H1 (cell line): ENCODE data around the gene CLDN9. TPM values are rescaled to one million over a fixed set of nuclear protein-coding genes. Genes with fewer than 3 reads are reported as not detected.
A peak's percentile ranks its signal among the peaks of the same experiment; 100 is the strongest.

Experiments
- CTCF ChIA-PET: fragments of 300-600 bp; sonication (Branson Sonifier 250); formaldehyde crosslinking; loops from one replicate; lab custom pipeline; 2021; ENCODE audit not compliant: partially characterized antibody; lab: Charles Lee
- POLR2A ChIA-PET: fragments of 300-600 bp; sonication (Branson Sonifier 250); formaldehyde crosslinking; loops from one replicate; lab custom pipeline; 2021; ENCODE audit warnings: inconsistent platforms; ENCODE audit not compliant: partially characterized antibody; lab: Charles Lee
- DNase-seq, 2 experiments: peaks; one replicate each; pipeline versions ENCODE4 v3.0.0 to v3.0.0-alpha.2; 2010 to 2022; ENCODE audit warnings: low spot score in 2 of 2, low read depth in 1 of 2, mixed read lengths in 1 of 2
- FAIRE-seq: peaks from 2 replicates; lab custom pipeline; 2011; peaks lifted over from hg19 to GRCh38; lab: Jason Lieb, UNC
- H2AFZ ChIP-seq: 2 replicates; pipeline ENCODE4 v1.8.1; 2012; ENCODE audit warnings: low read length, inconsistent platforms
- H2AK5ac ChIP-seq: 2 replicates; pipeline ENCODE4 v1.6.1; 2013; ENCODE audit warnings: low read depth, low read length
- H2BK120ac ChIP-seq: replicated peaks from 2 replicates; pipeline ENCODE3; 2013; ENCODE audit warnings: low read depth, low read length, inconsistent platforms
- H2BK12ac ChIP-seq: 2 replicates; pipeline ENCODE4 v1.6.1; 2013; ENCODE audit warnings: low read depth, low read length
- H2BK15ac ChIP-seq: 2 replicates; pipeline ENCODE4 v1.6.1; 2013; ENCODE audit warnings: low read length
- H2BK20ac ChIP-seq: 2 replicates; pipeline ENCODE4 v1.6.1; 2013; ENCODE audit warnings: low read length
- H2BK5ac ChIP-seq: 2 replicates; pipeline ENCODE4 v1.6.1; 2013; ENCODE audit warnings: low read depth, low read length
- H3K14ac ChIP-seq: 2 replicates; pipeline ENCODE4 v1.6.1; 2013; ENCODE audit warnings: inconsistent platforms; ENCODE audit not compliant: insufficient read length
- H3K18ac ChIP-seq: 2 replicates; pipeline ENCODE4 v1.6.1; 2013; ENCODE audit warnings: low read length; ENCODE audit errors: extremely low read depth
- H3K23ac ChIP-seq: 2 replicates; pipeline ENCODE4 v1.6.1; 2013; ENCODE audit warnings: inconsistent platforms; ENCODE audit not compliant: insufficient read length
- H3K23me2 ChIP-seq: 2 replicates; pipeline ENCODE4 v1.6.1; 2013; ENCODE audit warnings: low read depth, low read length
- H3K27ac ChIP-seq: 2 replicates; pipeline ENCODE4 v1.6.1; 2011; ENCODE audit warnings: low read depth, low read length, inconsistent platforms
- H3K27me3 ChIP-seq, 4 experiments: replicated peaks in 1 of 4; 1 replicate in 1 of 4; 2 replicates in 3 of 4; pipeline versions ENCODE4 v1.6.1 to v1.8.1; 2011 to 2013; ENCODE audit warnings: low read length in 3 of 4, mild to moderate bottlenecking in 3 of 4, inconsistent platforms in 2 of 4, mixed read lengths in 2 of 4, moderate library complexity in 1 of 4; ENCODE audit not compliant: control insufficient read depth in 3 of 4, insufficient read depth in 3 of 4; ENCODE audit errors: extremely low read depth in 1 of 4
- H3K36me3 ChIP-seq, 4 experiments: 2 replicates each; pipeline versions ENCODE4 v1.6.1 to v1.8.1; 2011 to 2013; ENCODE audit warnings: mild to moderate bottlenecking in 4 of 4, low read length in 3 of 4, moderate library complexity in 2 of 4, control low read depth in 1 of 4, inconsistent platforms in 1 of 4; ENCODE audit not compliant: insufficient read depth in 4 of 4, control insufficient read depth in 2 of 4
- H3K4ac ChIP-seq: replicated peaks from 2 replicates; pipeline ENCODE3; 2013; ENCODE audit warnings: low read length, low read depth, mixed read lengths, inconsistent platforms; ENCODE audit not compliant: insufficient read length
- H3K4me1 ChIP-seq, 4 experiments: replicated peaks in 1 of 4; 1 replicate in 1 of 4; 2 replicates in 3 of 4; pipeline versions ENCODE4 v1.6.1 to v1.8.1; 2011 to 2013; ENCODE audit warnings: low read length in 3 of 4, inconsistent platforms in 2 of 4, mixed read lengths in 1 of 4; ENCODE audit not compliant: insufficient read depth in 4 of 4, control insufficient read depth in 3 of 4
- H3K4me2 ChIP-seq, 2 experiments: 2 replicates each; pipeline versions ENCODE4 v1.6.1 to v1.8.1; 2011 to 2013; ENCODE audit warnings: low read depth in 2 of 2, low read length in 2 of 2, control low read depth in 1 of 2, inconsistent platforms in 1 of 2, mild to moderate bottlenecking in 1 of 2; ENCODE audit not compliant: insufficient read depth in 1 of 2
- H3K4me3 ChIP-seq, 4 experiments: fragments of 200-600, 300-600 bp in 1 of 4; sonication (generic), shearing (Covaris generic), sonication (Bioruptor Twin) in 1 of 4; 2 replicates each; pipeline versions ENCODE4 v1.5.1 to v1.8.1; 2011 to 2016; ENCODE audit warnings: low read length in 4 of 4, low read depth in 3 of 4, control low read depth in 2 of 4, inconsistent platforms in 2 of 4, mild to moderate bottlenecking in 2 of 4, mixed read lengths in 1 of 4, moderate library complexity in 1 of 4; ENCODE audit not compliant: insufficient read depth in 2 of 4; ENCODE audit errors: extremely low read depth in 1 of 4
- H3K56ac ChIP-seq: replicated peaks from 2 replicates; pipeline ENCODE3; 2013; ENCODE audit warnings: low read depth, mild to moderate bottlenecking, mixed read lengths, low read length, inconsistent platforms; ENCODE audit not compliant: insufficient read length
- H3K79me1 ChIP-seq: 2 replicates; pipeline ENCODE4 v1.6.1; 2013; ENCODE audit warnings: low read depth, low read length, control low read depth
- H3K79me2 ChIP-seq, 2 experiments: 2 replicates each; pipeline versions ENCODE4 v1.6.1 to v1.8.1; 2012 to 2013; ENCODE audit warnings: low read length in 2 of 2, mild to moderate bottlenecking in 2 of 2, inconsistent platforms in 1 of 2; ENCODE audit not compliant: insufficient read depth in 2 of 2, control insufficient read depth in 1 of 2
- H3K9ac ChIP-seq, 4 experiments: replicated peaks in 1 of 4; 1 replicate in 1 of 4; 2 replicates in 3 of 4; pipeline versions ENCODE4 v1.6.1 to v1.8.1; 2011 to 2013; ENCODE audit warnings: low read depth in 3 of 4, low read length in 3 of 4, control low read depth in 2 of 4, mild to moderate bottlenecking in 2 of 4, moderate library complexity in 2 of 4, inconsistent platforms in 1 of 4; ENCODE audit errors: extremely low read depth in 1 of 4
- H3K9me3 ChIP-seq, 2 experiments: 2 replicates each; pipeline versions ENCODE4 v1.6.1 to v1.8.1; 2012 to 2013; ENCODE audit warnings: mild to moderate bottlenecking in 2 of 2, moderate library complexity in 2 of 2, control low read depth in 1 of 2, inconsistent platforms in 1 of 2, low read depth in 1 of 2, low read length in 1 of 2, mixed read lengths in 1 of 2; ENCODE audit not compliant: insufficient read depth in 2 of 2
- H4K20me1 ChIP-seq, 2 experiments: replicated peaks in 1 of 2; 2 replicates each; pipeline versions ENCODE3 to v1.8.1; 2011 to 2013; ENCODE audit warnings: inconsistent platforms in 2 of 2, low read length in 2 of 2, mild to moderate bottlenecking in 1 of 2; ENCODE audit not compliant: insufficient read depth in 2 of 2, control insufficient read depth in 1 of 2
- H4K5ac ChIP-seq: 2 replicates; pipeline ENCODE4 v1.6.1; 2013; ENCODE audit warnings: low read length, low read depth, mixed read lengths, inconsistent platforms; ENCODE audit not compliant: insufficient read length
- H4K8ac ChIP-seq: 2 replicates; pipeline ENCODE4 v1.8.0; 2013; ENCODE audit warnings: mild to moderate bottlenecking, moderate library complexity, low read length, inconsistent platforms; ENCODE audit not compliant: insufficient read depth; ENCODE audit errors: extremely low read depth
- H4K91ac ChIP-seq: replicated peaks from 2 replicates; pipeline ENCODE3; 2013; ENCODE audit warnings: low read length, mixed read lengths, inconsistent platforms; ENCODE audit not compliant: insufficient read length
- ATF2 ChIP-seq: IDR thresholded peaks from 2 replicates; pipeline ENCODE4 v1.6.1; 2012; ENCODE audit warnings: low read length, inconsistent platforms
- EGR1 ChIP-seq: IDR thresholded peaks from 2 replicates; pipeline ENCODE4 v1.6.1; 2011; ENCODE audit warnings: low read depth, low read length, borderline replicate concordance
- HDAC2 ChIP-seq, 2 experiments: fragments of 300-600 bp in 1 of 2; sonication (generic) in 1 of 2; IDR thresholded peaks; 2 replicates each; pipeline ENCODE4 v1.6.1; 2011 to 2012; ENCODE audit warnings: low read depth in 2 of 2, low read length in 2 of 2, mild to moderate bottlenecking in 2 of 2, moderate library complexity in 2 of 2, borderline replicate concordance in 1 of 2, inconsistent platforms in 1 of 2
- KDM5A ChIP-seq: fragments of 200-600 bp; IDR thresholded peaks from 2 replicates; pipeline ENCODE4 v1.7.1; 2012; ENCODE audit warnings: mild to moderate bottlenecking, low read length, inconsistent platforms, mixed read lengths
- NRF1 ChIP-seq: IDR thresholded peaks from 2 replicates; pipeline ENCODE4 v1.6.1; 2011; ENCODE audit warnings: mild to moderate bottlenecking, low read depth, low read length, improper control_type of control experiment
- PHF8 ChIP-seq: fragments of 200-600 bp; sonication (generic); conservative IDR thresholded peaks from 2 replicates; pipeline ENCODE4 v1.7.1; 2012; ENCODE audit warnings: low read depth, mild to moderate bottlenecking, inconsistent platforms, low read length, moderate library complexity
- SP2 ChIP-seq: IDR thresholded peaks from 2 replicates; pipeline ENCODE4 v1.6.1; 2012; ENCODE audit warnings: mild to moderate bottlenecking, low read length, inconsistent platforms
- TBP ChIP-seq: IDR thresholded peaks from 2 replicates; pipeline ENCODE4 v1.6.1; 2011; ENCODE audit warnings: low read depth, low read length, improper control_type of control experiment
- WGBS, 2 experiments: shearing (Covaris generic) in 1 of 2; methylation state at CpG; one replicate each; pipeline versions ENCODE4 v1.1.6 to v1.1.7; 2013 to 2015; ENCODE audit warnings: low lambda C conversion rate in 2 of 2, mixed read lengths in 2 of 2, inconsistent platforms in 1 of 2, low coverage in 1 of 2, missing lambda C conversion rate in 1 of 2; ENCODE audit not compliant: insufficient replicate concordance in 2 of 2, insufficient coverage in 1 of 2, insufficient read length in 1 of 2; ENCODE audit errors: extremely low coverage in 1 of 2, missing lambda C conversion rate in 1 of 2; 5-methylcytosine and 5-hydroxymethylcytosine counted together
- polyA plus RNA-seq, 7 experiments: library from polyadenylated mRNA; depleted of rRNA in 3 of 7; stranded (reverse) in 5 of 7; unstranded in 2 of 7; fragments of >200 nt in 5 of 7; fragments of 200-250 nt in 2 of 7; gene quantifications; 1 replicate in 5 of 7; 2 replicates in 1 of 7; 4 replicates in 1 of 7; pipeline versions ENCODE4 v1.2.1 to v1.2.3, GENCODE V29; 2011 to 2013; ENCODE audit warnings: missing spikeins in 2 of 7, mixed read lengths in 2 of 7
- total RNA-seq: library from RNA; stranded (reverse); fragmentation: NEBNext Ultra II Directional; extraction: Animal tissue kit (Norgen Biotek cat#: 25700); gene quantifications from 2 replicates; pipeline ENCODE4 v1.2.1, GENCODE V29; 2021

Gene CLDN9
- total and polyA plus RNA-seq, 2 of the 8 experiments (the other 6 are each of a cell fraction or from before 2014, with no cell fraction given): 0.60 to 0.89 TPM

GRCh38 chr16:2968738-2969544, 43.8 kb upstream of the CLDN9 start, which contains the start of gene PAQR4:
TSS of gene PAQR4 (plus strand) at chr16:2969348. CDS start at chr16:2969675, 327 bp downstream.
- ChIA-PET CTCF (interaction anchor here (1.0 to 2.6 kb wide), 12 partner anchors 9 to 63 kb away, joined by 3 to 9 read pairs (median 6); partner anchors contain the start of gene TNFRSF12A), POLR2A (interaction anchor here (0.8 to 25.4 kb wide), 14 partner anchors 9 to 133 kb away, joined by 3 to 455 read pairs (median 4); partner anchors contain the start of genes CLDN6, FLYWCH1, HCFC1R1 and PKMYT1)
- H4K5ac ChIP-seq: peak within 1 kb of the TSS; percentile 22
- peak within 1 kb of the TSS; percentile 61 to 94 (median 78) for H3K9ac ChIP-seq
- H2AK5ac ChIP-seq: no peak within 1 kb of the TSS
- peaks cover 0 to 31% (median 15%) of the 10 kb centered on the region in 4 experiments; a peak in 6 of 7 replicates for H3K4me1 ChIP-seq
- peak within 1 kb of the TSS; percentile 52; the same call in 1 of the 2 replicates for H2BK5ac ChIP-seq
- WGBS, 2 experiments: 5% methylated on average over 73 of the region's 98 CpGs; no CpG with 5 or more reads in 1 of the 2 experiments
- H3K27ac ChIP-seq: peak within 1 kb of the TSS; percentile 48; the same call in 1 of the 2 replicates
- peak within 1 kb of the TSS; percentile 55; the same call in 1 of the 2 replicates for H2BK12ac ChIP-seq
- no peak within 1 kb of the TSS for H3K14ac ChIP-seq
- peak within 1 kb of the TSS; percentile 80 for H3K56ac ChIP-seq
- H3K18ac ChIP-seq: peak within 1 kb of the TSS; percentile 38
- H3K4ac ChIP-seq: peak within 1 kb of the TSS; percentile 74
- peaks cover 10 to 18% (median 11%) of the 10 kb centered on the region in 4 experiments; a peak in 6 of 8 replicates for H3K36me3 ChIP-seq
- H2BK120ac ChIP-seq: no peak within 1 kb of the TSS
- H3K27me3 ChIP-seq: peaks cover 15 to 32% (median 23%) of the 10 kb centered on the region in 4 experiments; a peak in 6 of 7 replicates
- H3K79me2 ChIP-seq: peaks cover 0 to 2% of the 10 kb centered on the region in 2 experiments; a peak in 1 of 4 replicates
- H3K9me3 ChIP-seq: no peaks in the 10 kb centered on the region
- peaks cover 17% of the 10 kb centered on the region for H3K23me2 ChIP-seq
- H3K79me1 ChIP-seq: peaks cover 9% of the 10 kb centered on the region
- H4K91ac ChIP-seq: peak within 1 kb of the TSS; percentile 62
- DNase-seq: peak in 1 of 2 experiments; percentile 95
- no peak within 1 kb of the TSS for H3K23ac ChIP-seq
- no peak for FAIRE-seq
- no peak within 1 kb of the TSS for H2BK15ac ChIP-seq
- H3K4me2 ChIP-seq: peak within 1 kb of the TSS; percentile 81 to 100
- no peak within 1 kb of the TSS for H2BK20ac ChIP-seq
- H2AFZ ChIP-seq: no peak within 1 kb of the TSS
- peaks cover 17 to 26% of the 10 kb centered on the region in 2 experiments for H4K20me1 ChIP-seq
- H4K8ac ChIP-seq: peak within 1 kb of the TSS; percentile 87
- peak within 1 kb of the TSS; percentile 74 to 94 (median 80) for H3K4me3 ChIP-seq
- peak; percentile 65; the same call in 1 of the 2 replicates for TF ChIP-seq ATF2
- TF ChIP-seq TBP: no peak
- TF ChIP-seq NRF1: peak; percentile 38; the same call in 1 of the 2 replicates
- no peak for TF ChIP-seq SP2
- no peak for TF ChIP-seq KDM5A
- TF ChIP-seq EGR1: peak; percentile 96
- peak in 1 of 2 experiments; percentile 90; a peak in 1 of 4 replicates for TF ChIP-seq HDAC2 (IDR thresholded peaks at IDR 0.05; ENCODE audit: borderline replicate concordance in 1 of 2, low read depth in 2 of 2, low read length in 2 of 2)
- TF ChIP-seq PHF8: peak; percentile 43
